Left lobe of liver (tissue), 2 donors: Measurements from ENCODE around the gene DLG4. TPM values are rescaled to one million over a fixed set of nuclear protein-coding genes. Genes with fewer than 3 reads are reported as not detected.

ENCODE experiments used
- ATAC-seq: fragments of 200-7000 bp; cut with Tn5 transposase; one replicate; pipeline ENCODE4 v1.9.1; 2020; ENCODE audit warnings: mild to moderate bottlenecking, moderate library complexity
- DNase-seq: peaks from one replicate; pipeline ENCODE4 v3.0.0-alpha.2; 2020; ENCODE audit warnings: low spot score
- total RNA-seq: library from RNA; stranded (reverse); gene quantifications from one replicate; pipeline ENCODE4 v1.2.1, GENCODE V29; 2021
- donor health status: DM: no; HTN: no; CAD: no; lungs with moderate emphysema.
- donor health status: DM: no; HTN: yes; CAD: no.

Gene DLG4
- total RNA-seq, 1 donor from 2014 or later: 5.5 TPM

DNA sequence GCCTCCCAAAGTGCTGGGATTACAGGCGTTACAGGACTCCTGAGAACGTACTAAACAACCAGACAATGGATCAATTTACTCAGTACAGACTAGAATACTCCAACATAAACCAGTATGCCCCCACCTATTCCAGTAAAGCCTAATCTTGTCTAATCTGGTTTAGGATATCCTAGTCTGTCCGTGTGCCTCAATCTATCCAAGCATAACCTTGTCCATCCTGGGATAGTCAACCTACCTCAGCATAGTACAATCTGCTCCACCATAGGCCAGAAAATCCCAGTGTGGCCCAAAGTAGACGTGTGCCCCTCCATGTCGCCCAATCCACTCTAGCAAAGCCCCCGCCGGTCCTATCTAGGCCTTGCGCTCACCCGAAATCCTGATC lies 14.1 kb upstream of the DLG4 start:
- peak; percentile 4 for ATAC-seq

DNA sequence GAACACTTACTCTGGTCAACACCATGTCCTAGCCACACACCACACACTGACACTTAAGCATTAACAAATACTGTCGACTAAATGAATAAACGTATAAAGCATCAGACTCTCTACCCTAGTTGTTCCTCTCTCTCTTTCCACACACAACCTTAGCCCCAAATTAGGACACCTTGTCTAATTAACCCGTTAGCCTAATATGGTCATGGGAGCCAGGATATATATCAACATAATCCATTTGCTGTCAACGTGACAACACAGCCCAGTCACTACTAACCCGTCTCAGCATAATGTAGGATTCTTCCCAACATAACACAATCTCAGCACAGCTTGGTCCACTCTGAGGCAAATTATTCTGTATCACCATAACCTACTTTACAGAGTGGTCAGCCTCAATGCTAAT lies 12.5 kb upstream of the DLG4 start:
- DNase-seq (no peak), ATAC-seq (no peak)

More for the DNA sequence above, 14.1 kb upstream of the DLG4 start:
- no peak for DNase-seq

GRCh38 chr17:7229504-7229903 lies 9.9 kb upstream of the DLG4 start:
- ATAC-seq (no peak), DNase-seq (no peak)

GRCh38 chr17:7228920-7229319 lies 9.3 kb upstream of the DLG4 start:
- ATAC-seq (no peak), DNase-seq (no peak)

GRCh38 chr17:7226721-7227710 lies 7.4 kb upstream of the DLG4 start:
- ATAC-seq (no peak), DNase-seq (no peak)

DNA sequence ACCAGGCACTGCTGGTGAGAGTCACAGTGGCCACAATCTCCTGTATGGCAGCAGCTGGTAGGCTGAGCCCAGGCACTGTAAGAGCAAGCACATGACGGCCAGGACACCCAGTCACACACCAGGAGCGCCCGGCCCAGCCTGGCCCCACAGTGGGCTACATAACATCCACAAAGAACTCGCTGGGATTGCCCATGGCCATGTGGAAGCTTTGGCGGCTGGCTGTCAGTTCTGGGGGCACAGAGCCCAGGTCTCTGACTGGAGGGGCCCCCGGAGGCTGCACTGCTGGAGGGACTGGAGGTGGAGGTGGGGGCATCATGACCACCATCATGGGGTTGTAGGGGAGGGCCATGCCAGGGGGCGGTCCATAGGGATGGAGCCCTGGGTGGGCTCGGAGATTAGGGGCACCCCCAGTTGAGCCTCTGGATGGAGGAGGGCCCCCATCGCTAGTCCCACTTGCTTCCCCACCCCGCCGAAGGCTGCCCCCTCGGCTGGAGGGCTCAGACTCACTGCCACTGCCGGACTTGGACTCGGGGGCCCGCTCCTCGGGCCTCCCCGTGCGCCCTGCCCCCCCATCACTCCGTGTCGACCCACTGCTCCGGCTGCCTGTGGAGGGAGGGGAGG lies 6.2 kb upstream of the DLG4 start:
- DNase-seq: no peak
- no peak for ATAC-seq

DNA sequence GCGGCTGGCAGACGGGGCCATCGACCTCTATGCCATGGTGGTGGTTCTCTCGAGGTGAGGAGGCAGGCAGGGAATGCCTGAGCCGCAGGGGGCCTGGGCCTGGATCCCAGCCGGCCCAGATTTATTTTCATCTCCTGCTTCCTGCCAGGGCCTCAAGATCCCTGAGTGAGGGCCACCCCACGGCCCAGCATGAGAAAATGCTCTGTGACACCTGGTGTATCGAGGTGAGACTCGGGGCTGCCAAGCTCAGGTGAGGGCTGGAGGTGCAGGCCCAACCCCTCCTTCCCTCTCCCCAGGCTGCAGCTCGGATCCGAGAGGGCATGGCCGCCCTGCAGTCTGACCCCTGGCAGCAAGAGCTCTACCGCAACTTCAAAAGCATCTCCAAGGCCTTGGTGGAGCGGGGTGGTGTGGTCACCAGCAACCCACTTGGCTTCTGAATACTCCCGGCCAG lies 5.0 kb upstream of the DLG4 start:
- ATAC-seq: no peak
- no peak for DNase-seq

DNA sequence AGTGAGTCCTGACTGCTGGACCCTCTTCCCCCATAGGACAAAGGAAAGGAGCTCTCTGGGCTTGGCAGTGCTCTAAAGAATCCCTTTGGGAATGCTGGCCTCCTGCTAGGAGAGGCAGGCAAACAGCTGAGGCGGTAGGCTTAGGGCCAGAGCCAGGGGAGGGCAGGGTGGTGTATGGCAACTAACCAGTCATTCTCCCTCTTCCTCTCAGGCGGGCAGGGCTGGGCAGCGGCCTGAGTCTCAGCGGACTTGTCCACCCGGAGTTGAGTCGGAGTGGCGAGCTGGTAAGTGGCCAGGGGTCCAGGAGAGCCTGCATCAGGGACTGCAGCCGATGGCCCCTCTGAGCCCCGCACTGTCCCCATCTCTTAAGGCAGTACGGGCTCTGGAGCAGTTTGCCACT lies 4.5 kb upstream of the DLG4 start:
- no peak for DNase-seq
- no peak for ATAC-seq

DNA sequence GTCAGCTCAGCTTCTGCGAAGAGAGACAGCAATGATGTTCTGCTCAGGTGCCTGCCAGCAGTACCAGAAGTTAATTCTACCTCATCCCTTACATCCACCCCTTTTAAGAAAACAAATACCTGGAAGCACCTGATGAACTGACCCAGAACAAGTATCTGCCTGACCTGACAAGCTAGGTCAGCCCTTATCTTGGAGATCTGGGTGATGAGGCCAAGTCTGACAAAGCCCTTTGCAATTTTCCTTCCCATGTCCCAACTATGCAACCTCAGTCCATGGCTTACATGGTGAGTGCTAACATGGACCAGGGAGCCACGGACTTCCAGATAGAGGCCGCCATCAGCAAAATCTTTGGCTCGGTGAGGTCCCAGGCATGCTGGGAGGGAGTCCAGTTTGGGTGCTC lies 3.7 kb upstream of the DLG4 start:
- DNase-seq (no peak), ATAC-seq (no peak)

GRCh38 chr17:7222972-7223292 lies 3.3 kb upstream of the DLG4 start:
- DNase-seq (no peak), ATAC-seq (no peak)

DNA sequence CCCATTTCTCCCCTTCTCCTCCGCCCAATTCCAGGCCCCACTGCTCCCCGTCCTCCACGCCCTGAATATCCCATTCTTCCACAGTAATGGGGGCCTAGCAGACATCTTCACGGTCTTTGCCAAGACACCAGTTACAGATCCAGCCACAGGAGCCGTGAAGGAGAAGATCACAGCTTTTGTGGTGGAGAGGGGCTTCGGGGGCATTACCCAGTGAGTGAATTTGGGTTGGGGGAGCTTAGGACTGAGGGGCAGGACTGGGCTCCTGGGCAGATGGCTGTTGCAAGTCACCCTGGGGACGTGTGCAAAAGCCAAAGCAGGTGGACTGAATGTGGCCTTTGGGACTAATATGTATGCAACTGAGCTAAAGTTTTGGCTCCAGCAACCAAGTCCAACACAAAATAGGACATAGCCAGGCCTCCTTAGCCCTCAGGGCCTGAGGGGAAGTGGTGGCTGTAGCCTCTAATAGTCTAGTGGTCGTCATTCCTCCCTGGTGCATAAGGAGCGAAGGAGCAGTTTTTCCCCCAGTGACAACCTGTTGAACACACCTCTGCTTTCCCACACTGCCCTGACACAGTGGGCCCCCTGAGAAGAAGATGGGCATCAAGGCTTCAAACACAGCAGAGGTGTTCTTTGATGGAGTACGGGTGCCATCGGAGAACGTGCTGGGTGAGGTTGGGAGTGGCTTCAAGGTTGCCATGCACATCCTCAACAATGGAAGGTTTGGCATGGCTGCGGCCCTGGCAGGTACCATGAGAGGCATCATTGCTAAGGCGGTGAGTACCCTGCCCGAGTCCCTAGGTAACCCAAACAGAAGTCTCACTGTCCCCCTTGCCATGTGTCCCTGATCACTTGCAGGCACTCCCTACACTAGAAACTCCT lies 2.7 kb upstream of the DLG4 start:
- ATAC-seq (no peak), DNase-seq (no peak)

DNA sequence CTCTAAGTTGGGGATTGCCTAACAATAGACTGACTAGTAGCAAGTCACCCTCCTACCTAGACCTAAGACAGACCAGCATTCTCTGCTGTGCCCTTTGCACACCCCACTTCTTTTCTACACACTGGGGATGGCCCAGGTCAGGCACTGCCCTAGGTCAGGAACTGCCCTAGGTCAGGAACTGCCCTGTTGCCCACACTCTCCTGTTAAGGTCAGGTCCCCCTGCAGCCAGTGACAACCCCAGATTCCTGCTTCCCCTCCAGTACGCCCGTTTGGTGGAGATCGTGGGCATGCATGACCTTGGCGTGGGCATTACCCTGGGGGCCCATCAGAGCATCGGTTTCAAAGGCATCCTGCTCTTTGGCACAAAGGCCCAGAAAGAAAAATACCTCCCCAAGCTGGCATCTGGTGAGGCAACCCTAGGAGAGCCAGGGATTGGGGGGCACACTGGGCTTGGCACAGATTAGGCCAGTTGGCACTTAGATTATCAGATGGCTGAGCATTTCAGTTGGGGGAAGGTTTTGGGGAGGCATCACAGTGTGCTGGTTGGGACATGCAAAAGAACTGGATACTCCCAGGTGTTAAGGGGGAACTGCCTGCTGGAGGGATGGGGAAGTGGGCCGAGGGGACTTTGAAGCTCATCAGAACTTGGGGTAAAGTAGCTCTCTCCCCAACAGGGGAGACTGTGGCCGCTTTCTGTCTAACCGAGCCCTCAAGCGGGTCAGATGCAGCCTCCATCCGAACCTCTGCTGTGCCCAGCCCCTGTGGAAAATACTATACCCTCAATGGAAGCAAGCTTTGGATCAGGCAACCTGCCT lies 1.8 kb upstream of the DLG4 start:
- DNase-seq: no peak
- peak; percentile 5 for ATAC-seq

DNA sequence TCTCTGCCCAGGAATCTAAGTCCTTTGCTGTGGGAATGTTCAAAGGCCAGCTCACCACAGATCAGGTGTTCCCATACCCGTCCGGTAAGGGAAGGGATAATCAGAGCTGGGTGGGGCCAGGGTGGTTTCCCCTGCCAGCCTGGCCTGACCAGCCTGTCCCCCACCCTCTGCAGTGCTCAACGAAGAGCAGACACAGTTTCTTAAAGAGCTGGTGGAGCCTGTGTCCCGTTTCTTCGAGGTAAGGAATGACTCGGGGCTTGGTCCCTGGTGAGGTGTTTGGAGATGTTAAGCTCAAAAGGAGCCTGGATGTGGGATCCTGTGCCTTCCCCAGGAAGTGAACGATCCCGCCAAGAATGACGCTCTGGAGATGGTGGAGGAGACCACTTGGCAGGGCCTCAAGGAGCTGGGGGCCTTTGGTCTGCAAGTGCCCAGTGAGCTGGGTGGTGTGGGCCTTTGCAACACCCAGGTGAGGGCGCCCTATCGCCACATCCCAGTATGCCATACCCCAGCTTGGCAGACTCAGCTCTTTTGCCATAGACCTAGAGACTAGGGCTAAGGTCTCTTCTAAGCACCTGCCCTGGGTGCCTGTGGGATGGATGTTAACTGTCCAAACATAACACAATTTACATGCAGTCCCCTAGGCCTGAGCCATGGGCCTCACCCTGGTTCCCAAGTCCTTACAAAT lies 1.1 kb upstream of the DLG4 start:
- ATAC-seq: peak; percentile 46

DNA sequence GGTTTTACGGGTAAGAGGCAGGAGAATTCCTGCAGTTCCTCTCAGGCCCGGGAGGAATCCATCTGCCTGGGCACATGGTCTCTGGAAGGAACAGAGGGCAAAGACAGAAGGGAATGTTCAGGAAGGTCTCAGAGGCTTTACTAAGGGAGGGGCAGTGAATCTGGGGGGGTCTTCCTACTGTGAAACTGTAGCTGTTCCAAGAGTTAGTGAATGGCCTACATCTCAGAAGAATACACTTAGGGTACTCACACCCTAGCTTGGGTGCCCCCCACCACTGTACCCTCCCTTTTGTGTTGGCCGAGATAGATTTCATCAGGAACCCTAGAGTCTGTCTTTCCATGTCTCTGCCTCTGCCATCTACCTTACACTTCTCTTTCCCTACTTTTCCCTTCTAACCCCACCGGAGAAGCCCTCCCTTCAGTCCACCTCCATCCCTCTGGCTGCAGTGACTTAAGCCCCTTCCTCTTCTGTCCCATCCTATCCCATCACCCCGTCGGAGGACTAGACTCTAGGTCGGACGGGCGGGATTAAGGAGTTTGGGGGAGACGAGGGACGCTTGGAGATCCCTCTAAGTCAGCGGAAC lies 316 bp downstream of the DLG4 start:
- DNase-seq: no peak
- no peak for ATAC-seq

More for the DNA sequence above, 1.1 kb upstream of the DLG4 start:
- peak; percentile 79 for DNase-seq

DNA sequence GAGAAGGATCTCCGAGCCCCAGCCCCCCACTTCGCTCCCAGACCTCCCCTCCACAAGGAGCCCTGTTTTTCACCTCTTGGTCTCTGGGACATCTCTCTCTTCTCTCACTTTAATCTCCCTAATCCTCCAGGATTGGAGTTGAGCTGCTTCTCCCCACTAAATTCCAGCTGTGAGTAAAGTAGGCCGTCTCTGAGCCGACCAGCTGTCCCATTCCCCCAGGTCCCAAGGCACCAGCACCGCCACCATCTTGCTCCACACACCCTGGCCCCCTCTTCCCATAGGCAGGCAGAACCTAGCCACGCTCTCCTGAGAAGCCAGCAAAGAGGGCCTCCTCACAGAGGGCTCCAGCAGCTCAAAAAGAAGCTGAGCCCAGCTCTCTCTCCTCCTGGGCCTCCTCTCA lies 878 bp downstream of the DLG4 start:
- no peak for ATAC-seq
- DNase-seq: no peak

- DNase-seq (no peak), ATAC-seq (no peak)
Observed at GRCh38 chr17:7218166-7218565, 1.5 kb downstream of the DLG4 start.

DNA sequence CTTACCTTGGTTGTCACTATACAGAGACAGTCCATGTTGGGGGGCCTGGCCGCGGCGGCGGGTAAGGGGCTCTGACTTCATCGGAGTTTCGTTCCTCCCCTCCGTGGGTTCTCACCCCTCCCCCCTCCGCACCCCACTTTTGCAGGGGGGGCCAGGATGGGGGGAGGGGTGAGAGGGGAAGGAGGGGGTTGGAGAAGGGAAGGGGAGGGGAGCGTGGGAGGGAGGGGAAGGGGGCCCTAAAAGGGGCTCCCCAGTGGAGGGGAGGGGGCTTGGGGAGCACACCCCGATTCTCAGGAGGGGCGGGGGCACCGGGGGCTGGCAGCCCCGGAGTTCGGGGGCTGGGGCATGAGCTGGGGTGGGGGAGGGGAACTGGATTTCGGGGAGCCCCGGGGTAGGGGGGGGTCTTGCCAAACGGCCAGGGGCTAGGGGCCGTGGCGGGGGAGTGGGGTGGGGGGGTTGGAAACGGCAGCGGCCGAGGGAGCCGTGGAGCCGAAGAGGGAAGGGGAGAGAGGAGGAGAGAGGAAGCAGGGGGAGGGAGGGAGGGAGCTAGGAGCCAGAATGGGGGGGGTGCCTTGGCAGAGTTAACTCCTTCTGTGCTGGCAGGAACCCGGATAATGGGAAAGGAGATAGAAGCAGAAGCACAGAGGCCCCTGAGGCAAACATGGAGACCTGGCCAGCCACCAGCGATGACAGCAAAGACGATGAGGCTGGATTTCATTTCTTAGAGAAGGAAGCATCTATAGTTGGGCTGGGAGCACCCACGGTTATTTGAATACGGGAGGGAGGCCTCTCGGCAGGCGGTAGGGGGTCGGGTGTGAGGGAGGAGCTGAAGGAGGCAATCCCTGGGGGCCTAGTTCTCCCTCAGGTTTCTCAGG lies 2.3 kb downstream of the DLG4 start:
- DNase-seq (no peak), ATAC-seq (no peak)

GRCh38 chr17:7216242-7217112 lies 3.2 kb downstream of the DLG4 start:
- DNase-seq (no peak), ATAC-seq (no peak)
